COR-L47 (cell line): ENCODE results near the gene EFR3B.

Source experiments
- DNase-seq: peaks from one replicate; lab custom pipeline; 2025; lab: John Stamatoyannopoulos, UW

The EFR3B gene

DNA sequence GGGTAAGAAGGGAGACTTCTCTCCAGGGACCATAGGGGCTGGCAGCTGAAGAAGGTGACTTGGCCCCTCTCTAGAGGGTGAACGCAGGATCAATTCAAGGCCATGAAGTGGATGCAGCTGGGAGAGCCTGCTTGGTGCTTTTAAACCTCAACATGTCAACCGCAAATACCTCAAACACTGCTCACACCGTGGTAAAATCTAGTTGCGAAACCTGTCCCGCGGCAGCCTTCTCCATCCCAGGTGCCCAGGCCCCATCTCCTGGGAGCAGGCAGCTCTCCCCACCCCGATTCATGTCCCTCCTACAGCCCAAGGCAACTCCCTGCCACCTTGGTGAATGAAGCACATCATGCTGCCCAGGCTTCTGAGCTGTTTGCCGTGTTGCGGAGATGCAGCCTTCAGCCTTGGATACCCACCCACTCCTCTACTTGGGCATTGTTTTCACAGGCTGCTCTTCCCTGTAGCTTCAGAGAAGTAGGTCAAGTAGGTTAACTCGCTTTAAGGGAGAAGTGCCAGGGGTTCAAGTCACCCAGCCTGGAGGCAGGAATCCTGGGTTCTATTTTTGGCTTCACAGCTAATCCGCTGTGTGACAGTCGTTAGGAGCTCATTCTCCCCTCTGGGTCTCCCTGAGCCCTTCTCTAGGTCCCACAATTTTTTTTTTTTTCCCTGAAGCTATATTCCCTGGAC is 6.2 kb upstream of the EFR3B start:
- no peak for DNase-seq

DNA sequence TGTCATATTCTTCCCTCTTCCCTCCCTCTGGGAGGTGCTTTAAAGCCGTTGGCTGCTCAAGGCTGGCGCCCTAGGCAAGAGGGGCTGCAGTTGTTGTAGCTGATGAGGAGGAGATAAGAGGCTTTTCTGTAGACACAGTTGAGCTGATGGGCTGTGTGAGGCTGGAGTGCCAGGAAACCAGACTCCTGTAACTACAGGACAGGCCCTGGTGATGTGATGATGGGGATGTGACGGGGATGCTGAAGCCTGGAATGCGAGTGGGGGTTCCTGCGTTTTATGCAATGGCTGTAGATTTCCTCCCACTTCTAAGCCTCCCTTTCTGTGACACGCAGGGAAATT is 5.7 kb upstream of the EFR3B start:
- no peak for DNase-seq

DNA sequence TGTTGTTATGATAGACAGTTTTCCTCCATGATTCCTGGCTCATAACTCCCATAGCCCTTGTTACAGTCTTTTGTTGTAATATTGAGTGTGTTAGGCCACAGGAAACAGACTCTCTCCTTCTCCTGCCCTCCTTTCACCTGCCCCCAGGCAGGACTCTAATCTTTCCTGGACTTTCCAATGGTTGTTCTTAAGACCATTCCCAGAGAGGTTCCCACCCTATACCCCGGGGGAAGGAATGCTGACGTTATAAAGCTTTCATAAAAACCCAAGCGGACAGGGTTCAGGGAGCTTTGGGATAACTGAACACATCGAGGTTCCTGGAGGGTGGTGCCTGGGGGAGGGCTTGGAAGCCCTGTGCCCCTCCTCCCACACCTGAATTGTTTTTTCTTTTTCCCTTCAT is 2.8 kb upstream of the EFR3B start:
- DNase-seq = no peak

DNA sequence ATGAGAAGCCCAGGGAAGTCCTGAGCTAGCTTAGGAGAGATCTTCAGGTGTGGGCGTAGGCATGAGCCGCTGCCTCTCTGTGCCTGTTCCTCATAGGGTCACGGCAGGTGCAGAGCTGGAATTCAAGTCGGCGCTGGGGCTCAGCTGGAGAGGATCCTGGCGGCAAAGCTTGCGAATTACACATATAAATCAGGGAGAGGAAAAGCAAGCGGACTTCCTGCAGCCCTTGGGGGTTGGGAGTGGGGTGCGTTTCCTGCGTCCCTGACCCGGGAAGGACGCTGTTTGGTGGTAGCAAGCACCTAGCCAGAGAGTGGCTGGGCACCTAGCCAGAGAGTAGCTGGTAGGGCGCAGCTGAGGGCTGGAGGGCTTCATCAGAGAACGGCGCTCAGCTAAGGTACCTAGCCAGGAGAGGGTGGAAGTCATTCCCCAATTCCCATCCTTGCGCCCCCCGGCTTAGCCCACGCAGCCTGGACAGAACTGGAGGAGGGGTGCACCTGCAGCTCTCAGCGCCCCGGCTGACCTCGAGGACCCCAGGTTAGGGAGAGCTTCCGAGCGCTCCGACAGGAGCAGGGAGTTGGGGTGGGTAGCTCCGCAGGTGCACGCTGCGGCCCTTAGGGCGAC is 459 bp upstream of the EFR3B start:
- DNase-seq = peak; percentile 92

DNA sequence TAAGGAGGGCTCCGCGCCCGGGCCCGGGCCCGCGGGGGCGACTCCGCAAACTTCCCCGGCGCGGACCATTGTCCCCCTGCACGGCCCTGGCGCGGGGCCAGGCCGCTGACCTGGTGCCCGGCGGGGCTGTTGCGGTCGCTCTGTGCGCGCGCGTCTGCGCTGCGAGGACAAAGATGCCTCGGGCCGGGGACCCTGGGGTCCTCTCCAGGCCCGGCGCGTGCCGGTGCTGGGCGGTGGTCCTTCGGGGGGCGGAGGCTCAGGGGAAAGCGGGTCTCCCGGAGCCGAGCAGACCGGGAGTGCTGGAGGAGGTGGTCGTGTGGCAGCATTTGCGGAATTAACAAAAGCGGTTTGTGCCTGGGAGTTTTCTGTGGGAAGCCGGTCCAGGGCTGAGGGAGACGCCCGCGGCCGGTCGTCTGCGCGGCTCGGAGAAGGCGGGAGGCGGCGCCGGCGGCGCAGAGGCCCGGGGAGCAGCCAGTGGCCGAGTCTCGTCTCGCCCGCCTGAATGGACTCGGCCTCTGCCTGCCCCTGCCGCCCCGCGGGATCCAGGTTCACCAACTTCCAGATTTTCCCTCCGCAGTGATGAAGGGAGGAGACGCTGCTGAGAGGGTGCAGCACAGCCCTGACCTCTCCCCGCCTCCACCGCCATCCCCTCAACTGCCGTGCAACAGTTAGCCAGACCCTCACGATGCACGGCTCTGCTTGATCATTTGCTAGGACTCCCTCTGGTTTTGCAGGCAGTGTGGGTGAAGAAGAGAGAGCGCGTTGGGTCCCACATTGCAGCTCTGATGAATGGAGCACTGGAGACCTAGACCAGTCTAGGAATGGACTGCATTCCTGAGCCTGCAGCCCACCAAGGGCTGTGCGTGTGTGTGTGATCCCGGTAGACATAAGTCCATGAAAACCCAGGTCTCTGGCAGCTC is 705 bp downstream of the EFR3B start:
- peak; percentile 57 for DNase-seq

DNA sequence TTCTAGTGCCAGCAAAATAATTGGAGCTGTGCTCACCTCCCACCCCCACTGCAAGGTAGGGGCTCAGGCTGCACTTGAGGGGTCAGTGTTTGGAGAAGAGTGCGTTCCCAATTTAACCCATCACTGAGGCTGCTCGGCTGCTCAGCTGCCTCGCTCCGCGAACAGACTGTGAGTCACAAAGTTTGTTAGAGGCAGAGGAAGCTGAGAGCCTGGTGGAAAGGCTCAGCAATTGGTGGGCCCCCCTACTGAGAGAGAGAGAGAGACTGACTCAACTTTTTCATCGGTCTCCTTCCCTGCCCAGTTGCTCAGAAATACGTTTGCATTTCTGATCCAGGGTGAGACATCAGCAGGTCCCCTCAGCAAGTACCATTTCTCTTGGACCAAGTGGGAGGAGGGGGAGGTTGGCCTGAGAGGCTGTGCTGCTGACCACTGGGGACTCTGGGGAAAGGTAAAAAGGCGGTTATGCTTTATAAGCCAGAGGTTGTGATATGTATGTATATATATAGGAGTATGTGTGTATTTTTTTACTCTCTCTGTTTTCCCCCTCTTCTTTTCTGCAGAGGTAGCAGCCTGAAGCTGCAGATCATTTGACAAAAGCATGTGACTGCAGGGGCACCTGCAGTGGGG is 1.5 kb downstream of the EFR3B start:
- no peak for DNase-seq

DNA sequence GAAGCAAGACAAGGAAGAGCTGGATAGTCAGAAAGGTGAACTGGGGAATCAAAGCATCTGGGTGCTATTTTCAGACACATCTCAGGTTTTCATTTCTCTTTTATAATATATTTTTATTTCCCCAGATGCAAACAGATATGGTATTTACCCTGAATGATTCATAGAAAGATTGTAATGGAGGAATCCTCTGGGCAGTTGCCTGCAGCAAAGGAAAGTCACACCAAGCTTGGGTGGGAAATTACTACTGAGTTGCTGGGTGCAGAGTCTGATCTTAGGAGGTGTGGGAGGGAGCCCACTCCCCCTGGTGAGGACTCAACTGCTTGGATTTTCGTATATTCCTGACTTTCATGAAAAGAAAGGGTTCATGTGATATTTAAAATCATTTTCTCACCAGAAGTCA is 2.1 kb downstream of the EFR3B start:
- no peak for DNase-seq

DNA sequence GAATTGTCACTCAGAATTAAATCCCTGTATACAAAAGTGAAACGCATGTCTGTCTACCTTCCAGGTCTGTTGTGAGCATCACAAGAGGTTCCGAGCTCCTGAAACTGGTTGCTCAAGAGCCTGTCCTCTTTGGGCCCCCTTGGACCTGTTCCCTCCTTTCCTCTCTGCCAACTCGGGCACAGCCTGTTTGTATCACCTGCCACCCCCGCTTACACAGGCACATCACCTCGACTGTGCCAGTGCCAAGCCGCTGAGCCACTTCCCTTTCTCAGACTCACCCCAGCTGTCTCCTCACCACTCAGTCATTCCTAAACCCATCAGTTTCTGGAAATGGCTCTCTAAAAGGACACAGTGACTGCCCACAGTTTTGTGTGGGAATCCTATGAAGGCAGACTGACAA is 3.1 kb downstream of the EFR3B start:
- no peak for DNase-seq

DNA sequence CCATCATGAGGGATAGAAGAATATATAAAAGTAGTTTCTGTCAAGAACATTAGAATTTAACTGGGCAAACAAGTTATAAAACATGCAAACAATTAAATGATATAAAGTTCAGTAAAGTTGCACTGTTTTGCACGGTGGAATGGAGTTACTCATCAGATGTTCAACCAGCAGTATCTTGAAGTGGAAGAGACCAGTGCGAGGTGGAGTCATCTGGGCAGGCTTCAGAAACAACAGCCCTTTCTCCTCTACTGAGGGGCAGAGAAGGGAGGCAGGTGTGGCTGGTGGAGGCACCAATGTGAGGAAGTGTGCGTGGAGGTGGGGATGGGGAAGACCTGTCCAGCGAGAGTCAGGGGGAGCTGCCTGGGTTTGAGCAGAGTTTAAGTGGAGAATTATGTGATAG is 7.5 kb downstream of the EFR3B start:
- no peak for DNase-seq

DNA sequence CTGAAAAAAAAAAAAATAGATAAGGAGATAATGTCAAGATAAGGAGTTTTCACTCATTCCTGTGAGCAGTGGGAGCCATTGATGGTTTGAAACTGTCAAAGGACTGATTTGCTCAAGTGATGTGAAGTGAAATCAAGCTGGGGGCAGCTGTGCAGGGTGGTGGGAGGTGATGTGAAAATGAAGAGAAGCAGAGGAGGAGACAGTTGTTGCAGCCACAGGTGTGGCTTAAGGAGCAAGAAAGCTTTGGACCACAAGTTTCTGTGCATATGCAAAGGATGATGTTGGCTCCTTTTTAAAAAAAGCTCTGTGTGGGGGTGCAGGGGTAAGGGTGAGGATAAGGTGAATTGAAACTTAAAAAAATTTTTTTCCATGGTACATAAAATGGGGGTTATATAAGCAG is 8.3 kb downstream of the EFR3B start:
- DNase-seq = no peak

DNA sequence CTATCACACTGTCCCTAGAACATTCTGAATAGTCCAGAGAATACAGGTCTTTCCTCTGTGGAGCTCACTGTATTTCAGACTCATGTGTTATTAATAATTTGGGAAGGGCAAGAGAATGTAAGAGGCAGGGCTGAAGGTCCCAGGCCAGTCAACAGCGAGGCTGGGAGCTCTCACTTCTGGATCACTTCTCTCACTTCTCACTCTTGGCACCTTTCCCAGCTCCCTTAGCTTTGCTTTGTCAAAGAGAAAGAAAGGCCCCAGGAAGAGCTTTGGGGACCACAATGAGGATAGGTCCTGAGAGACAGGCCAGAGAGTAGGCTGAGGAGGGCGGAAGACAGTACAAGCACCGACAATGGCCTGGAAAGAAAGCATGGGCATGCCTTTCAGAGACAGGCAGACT is 11.2 kb downstream of the EFR3B start:
- DNase-seq = no peak

DNA sequence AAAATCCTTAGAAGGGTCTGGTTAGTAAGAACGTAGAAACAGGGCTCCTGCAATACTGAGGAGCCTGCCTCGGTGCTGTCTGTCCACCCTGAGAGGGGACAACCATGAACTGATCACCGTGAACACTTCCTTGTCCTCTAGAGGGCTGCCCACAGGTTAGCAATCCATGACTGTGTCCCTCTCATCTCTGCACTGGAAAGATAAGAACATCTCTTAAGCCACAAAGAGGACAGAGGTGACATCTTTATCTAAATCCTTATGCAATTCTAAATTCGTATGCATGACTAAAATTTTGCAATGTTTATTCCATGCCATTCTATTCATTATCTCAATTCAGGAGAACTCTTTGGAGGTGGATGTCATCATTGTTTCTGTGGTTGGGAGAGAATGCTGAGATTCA is 12.8 kb downstream of the EFR3B start:
- DNase-seq = no peak

DNA sequence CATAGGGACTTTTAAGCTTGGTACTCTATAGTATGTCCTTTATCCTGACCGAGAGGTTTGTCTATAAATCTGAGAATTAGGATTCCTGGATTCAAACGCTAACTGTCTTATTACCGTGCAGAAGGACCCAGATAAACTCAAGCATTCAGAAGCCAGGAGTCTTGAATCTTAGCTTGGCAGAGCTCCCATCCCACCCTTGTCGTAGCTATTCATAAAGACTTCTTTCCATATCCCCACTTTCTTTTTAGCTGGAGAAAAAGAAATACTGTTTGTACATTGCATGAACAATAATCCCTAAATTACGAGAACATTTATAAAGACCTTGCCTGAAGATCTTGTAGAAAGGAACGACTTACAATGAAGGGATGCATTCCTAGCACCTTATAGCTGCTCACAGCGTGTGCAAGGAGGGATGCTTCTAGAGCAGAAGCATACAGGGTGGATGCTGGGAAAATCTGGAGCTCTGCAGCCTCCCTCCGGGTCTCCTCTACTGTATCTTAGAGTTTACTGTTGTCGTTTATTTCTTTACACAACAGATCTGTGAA is 13.6 kb downstream of the EFR3B start:
- no peak for DNase-seq

DNA sequence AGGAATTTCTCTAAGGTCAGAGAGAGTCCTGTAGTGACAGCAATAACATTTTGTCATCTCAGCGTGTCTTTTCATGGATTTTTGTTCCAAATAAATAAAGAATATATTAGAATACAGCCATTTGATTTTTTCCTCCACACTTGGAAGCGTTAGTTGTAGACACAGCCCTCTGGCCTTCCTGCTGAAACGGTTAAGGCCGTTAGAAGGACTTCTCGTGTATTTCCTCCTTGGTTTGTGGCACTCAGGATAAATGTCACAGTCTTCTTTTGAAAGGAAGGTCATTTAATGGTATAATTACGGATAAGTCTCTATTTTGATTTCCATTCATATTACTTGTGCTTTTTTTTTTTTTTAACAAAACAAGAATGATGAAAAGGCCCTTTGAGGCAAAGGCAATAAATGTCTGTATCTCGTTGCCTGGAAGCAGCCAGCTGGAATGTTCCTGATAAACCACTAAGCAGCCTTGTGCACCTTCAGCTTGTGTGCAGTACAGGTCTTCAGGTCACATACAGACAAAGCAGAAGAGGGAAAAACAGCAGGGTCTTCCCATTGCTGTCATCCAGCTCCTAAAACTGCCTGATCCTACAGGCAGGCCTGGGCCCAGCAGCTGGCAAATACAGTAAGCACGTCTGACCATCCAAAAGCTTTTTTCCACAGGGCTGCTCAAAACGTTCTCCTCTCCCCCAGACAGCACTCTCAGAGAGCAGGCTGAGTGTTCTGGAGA is 14.4 kb downstream of the EFR3B start:
- no peak for DNase-seq

DNA sequence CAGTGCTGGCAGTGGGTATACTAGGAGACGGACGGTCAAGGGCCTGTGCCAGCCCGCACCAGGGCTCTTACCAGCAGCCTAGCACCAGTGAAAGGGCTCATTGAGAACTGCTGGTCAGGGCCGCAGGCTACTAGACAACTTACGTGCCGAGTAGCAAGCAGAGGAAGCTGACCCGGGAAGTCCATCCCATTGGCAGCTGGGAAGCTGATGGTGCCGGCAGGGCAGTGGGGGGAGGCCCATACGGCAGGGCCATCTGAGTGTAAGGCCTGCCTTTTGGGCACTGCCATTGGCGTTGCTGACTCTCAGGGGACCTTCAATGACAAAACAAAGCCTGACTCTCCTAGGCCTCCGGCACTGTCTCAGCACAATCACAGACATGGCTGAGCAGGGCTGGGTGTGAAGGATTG is 20.6 kb downstream of the EFR3B start:
- DNase-seq = no peak

DNA sequence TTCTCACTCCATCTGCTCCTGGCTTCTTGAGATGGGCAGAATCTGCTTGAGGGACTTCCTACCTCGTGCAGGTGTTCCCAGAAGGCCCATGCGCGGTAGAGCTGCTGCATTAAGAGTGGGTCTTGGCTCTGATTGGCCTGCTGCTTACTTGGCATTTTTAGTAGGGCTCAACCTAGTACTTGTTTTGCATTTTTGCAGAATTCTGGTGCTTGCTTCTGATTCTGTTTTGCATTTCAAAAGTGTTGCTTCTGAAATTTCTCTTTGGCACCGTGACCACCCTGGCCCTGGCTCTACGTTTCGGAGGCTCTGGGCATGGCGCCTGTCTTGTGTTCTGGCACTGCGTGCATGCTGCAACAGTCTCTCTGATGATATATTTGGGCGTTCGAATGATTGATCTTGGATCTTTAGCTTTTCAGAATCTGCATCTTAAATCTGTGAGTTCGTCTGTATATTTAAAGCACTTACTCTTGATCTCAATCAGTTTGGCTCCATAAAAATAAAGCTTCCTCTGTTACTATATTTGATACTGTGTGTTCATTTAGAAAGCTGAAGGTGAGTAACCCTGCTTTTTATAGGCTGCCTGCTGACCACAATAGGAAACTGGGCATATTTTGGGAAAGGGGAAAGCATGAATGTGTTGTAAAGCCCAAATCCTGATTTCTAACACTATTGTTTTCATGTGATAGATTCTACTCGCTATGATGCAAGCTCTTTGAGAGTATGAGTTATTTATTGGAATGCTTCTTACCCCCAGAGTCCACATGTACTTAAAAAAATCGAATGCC is 22.2 kb downstream of the EFR3B start:
- DNase-seq = no peak

DNA sequence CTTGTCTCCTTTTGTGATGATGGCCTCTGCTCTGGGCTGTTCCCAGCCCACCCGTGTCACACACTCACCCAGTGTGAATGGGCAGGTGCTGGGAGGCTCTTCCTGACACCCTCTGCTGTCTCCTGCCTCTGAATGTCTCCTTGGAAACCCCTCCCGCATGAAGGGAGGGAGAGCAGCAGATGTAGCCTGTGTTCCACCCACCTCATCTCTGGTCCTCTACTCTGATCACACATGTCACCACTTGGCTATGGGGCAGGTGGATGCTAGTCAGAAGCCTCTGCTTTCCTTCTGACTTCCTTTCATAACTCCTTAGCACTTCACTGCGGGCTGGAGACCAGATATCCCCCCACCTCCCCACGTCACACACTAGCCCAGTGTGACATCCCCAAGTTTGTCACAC is 23.9 kb downstream of the EFR3B start:
- no peak for DNase-seq

DNA sequence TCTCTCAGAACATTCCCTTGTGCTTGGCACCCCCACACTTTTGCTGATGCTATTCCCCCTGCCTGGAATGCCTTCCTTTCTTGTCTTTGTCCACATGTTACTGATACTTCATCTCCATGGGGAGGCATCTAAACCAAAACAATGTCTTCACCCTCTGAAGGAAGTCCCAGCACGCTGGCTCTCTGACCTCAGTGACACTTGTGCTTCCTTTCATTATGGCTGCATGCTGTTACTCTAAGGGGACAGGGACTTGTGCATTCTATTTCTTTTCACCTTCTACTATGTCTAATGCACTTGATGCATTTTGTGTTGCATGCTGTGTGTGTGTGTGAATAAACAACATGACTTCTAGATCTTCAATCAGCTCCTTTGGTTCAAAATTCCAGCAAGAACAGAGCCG is 24.6 kb downstream of the EFR3B start:
- DNase-seq = no peak

DNA sequence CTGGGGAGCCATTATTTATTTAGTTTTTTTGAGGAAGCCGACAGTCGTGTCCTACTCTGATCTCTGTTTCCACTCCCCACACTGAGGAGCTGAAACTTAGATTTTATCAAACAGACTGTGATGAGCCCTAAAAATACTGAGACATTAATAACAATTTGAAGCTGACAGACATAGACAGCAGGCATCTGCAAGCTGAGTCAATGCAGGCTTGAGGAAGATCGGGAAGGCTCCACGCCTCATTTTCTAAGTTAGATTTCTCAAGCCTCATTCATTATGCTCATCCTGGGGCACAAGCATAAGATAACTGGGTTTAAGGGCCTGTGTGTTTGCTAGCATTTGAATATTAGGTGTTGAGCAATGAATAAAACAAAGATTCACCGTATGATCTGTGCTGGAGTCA is 26.3 kb downstream of the EFR3B start:
- DNase-seq = no peak

DNA sequence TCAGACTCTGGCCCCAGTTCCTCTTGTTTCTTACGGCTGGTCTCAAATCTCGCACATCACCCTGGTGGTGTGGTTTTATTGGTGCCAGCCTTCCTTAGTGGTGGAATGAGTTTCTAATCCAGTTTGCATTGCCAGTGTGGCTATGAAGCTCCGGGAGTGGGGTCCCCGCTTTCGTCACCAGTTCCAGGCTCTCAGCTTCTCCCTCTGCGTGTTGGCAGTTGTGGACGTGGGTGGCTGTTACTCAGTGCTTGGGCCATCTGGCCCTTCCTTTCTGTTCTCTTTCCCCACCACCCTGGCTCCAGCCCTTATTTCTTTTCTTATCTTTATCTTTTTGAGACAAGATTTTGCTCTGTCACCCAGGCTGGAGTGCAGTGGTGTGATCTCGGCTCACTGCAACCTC is 30.1 kb downstream of the EFR3B start:
- no peak for DNase-seq

DNA sequence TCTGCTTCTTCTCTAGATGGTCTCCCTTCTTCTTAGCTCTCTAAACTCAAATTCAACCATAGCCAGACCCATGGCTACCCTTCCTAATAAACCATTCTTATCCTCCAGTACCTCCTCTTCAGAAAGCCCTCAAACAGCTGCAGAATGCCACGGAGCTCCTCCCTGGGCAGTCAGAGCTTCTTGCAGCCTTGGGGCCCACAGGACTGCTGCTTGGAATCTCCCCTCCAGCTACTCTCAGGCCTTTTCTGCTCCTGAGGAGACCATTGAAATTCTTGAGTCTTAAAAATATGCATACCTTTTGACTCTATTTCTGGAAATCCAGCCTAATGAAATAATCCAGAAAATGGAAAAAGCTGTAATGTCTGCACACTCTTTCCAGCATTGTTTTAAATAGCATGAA is 30.7 kb downstream of the EFR3B start:
- DNase-seq = no peak
